Stomach (tissue), 4 donors: ENCODE measurements around the gene SPRYD3.

Source experiments
- POLR2AphosphoS5 ChIP-seq, 3 donors: sonication (generic); formaldehyde crosslinking; IDR thresholded peaks; one replicate each; pipeline ENCODE4 v1.6.1; 2016; ENCODE audit warnings: antibody characterized with exemption in 3 of 3
- TF ChIP-seq, protein P1 (sequence below), 7 experiments: fragments of 450-650 bp in 4 of 7; fragments of 200-600 bp in 3 of 7; sonication (generic) in 3 of 7; IDR thresholded peaks; one replicate each; pipeline ENCODE4 v1.5.1; 2016 to 2019; ENCODE audit warnings: antibody characterized with exemption in 7 of 7, control low read depth in 2 of 7, mild to moderate bottlenecking in 1 of 7

DNA sequence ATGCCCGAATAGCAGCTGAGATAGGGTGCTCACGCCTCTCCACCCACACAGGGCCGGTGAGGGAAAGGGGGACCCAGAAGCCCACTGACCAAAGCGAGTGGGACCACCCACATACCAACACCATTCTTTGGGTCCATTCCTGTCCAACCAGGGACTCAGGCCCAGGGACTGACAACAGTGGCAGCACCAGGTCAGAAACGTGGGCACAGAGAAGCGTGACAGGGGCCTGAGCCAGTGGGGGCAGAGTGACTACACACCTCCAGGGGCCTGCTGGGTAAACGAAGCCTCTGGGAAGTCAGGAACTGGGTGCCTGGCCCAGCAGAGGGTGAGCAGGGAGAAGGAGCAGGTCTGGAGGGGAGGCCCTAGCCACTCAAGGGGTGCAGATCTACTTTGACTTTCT, 13.7 kb downstream of the SPRYD3 start:
- TF ChIP-seq, protein P1, sequence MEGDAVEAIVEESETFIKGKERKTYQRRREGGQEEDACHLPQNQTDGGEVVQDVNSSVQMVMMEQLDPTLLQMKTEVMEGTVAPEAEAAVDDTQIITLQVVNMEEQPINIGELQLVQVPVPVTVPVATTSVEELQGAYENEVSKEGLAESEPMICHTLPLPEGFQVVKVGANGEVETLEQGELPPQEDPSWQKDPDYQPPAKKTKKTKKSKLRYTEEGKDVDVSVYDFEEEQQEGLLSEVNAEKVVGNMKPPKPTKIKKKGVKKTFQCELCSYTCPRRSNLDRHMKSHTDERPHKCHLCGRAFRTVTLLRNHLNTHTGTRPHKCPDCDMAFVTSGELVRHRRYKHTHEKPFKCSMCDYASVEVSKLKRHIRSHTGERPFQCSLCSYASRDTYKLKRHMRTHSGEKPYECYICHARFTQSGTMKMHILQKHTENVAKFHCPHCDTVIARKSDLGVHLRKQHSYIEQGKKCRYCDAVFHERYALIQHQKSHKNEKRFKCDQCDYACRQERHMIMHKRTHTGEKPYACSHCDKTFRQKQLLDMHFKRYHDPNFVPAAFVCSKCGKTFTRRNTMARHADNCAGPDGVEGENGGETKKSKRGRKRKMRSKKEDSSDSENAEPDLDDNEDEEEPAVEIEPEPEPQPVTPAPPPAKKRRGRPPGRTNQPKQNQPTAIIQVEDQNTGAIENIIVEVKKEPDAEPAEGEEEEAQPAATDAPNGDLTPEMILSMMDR (IDR thresholded peaks at IDR 0.05), result no peak
- no peak for TF ChIP-seq POLR2AphosphoS5 (IDR thresholded peaks at IDR 0.05)
